Measurements from ENCODE around the gene PRKRA. TPM values are rescaled to one million over a fixed set of nuclear protein-coding genes. Genes with fewer than 3 reads are reported as not detected.

Gene PRKRA
- total and polyA plus RNA-seq, 2 of the 13 experiments (the other 11 are each of a cell fraction or from before 2014, with no cell fraction given) = 53.1 to 74.7 TPM

- peak; percentile 89 to 95 for TF ChIP-seq HMGXB4 (CRISPR knock-in tag; IDR thresholded peaks at IDR 0.05; ENCODE audit: borderline replicate concordance in 1 of 2, low read depth in 1 of 2)
- TF ChIP-seq KAT7 (CRISPR knock-in tag; IDR thresholded peaks at IDR 0.05; ENCODE audit: borderline replicate concordance) = peak; percentile 72
- peak; percentile 92 for TF ChIP-seq ZFX (CRISPR knock-in tag; IDR thresholded peaks at IDR 0.05; ENCODE audit: low read depth)
- TF ChIP-seq ZNF264 (CRISPR knock-in tag; IDR thresholded peaks at IDR 0.05) = peak; percentile 52; the same call in 1 of the 2 replicates
- no peak; the same call in 1 of the 2 replicates for TF ChIP-seq ZNF607 (CRISPR knock-in tag; IDR thresholded peaks at IDR 0.05; ENCODE audit: borderline replicate concordance)
- no peak; the same call in 1 of the 2 replicates for TF ChIP-seq HMGXB3 (CRISPR knock-in tag; IDR thresholded peaks at IDR 0.05; ENCODE audit: borderline replicate concordance)
- TF ChIP-seq CBX5 (CRISPR knock-in tag; IDR thresholded peaks at IDR 0.05; ENCODE audit: borderline replicate concordance) = peak; percentile 75; the same call in 1 of the 2 replicates
- peak; percentile 10; the same call in 1 of the 2 replicates for TF ChIP-seq ARNT2 (CRISPR knock-in tag; IDR thresholded peaks at IDR 0.05; ENCODE audit: low read depth)
- no peak for TF ChIP-seq ZNF83 (CRISPR knock-in tag; IDR thresholded peaks at IDR 0.05; ENCODE audit: borderline replicate concordance)
- peak; percentile 28; the same call in 1 of the 2 replicates for TF ChIP-seq ZNF12 (CRISPR knock-in tag; IDR thresholded peaks at IDR 0.05)
- TF ChIP-seq ZNF496 (CRISPR knock-in tag; IDR thresholded peaks at IDR 0.05; ENCODE audit: insufficient replicate concordance) = no peak
- peak; percentile 69; the same call in 1 of the 2 replicates for TF ChIP-seq ZNF317 (CRISPR knock-in tag; IDR thresholded peaks at IDR 0.05)
- TF ChIP-seq NFAT5 (CRISPR knock-in tag; IDR thresholded peaks at IDR 0.05) = 0 out of 2 replicates have a peak, but pooled peaks have one; percentile 69
- no peak for TF ChIP-seq PCBP2 (optimal IDR thresholded peaks at IDR 0.05; ENCODE audit: low read depth, low read length, poor library complexity, severe bottlenecking)
Measured at GRCh38 chr2:178478439-178479274, 27.7 kb upstream of the PRKRA start, which contains the start of gene FKBP7 (continued).
